Smooth muscle cell (in vitro differentiated cells): Measurements from ENCODE around the gene RAB3A. TPM values are rescaled to one million over a fixed set of nuclear protein-coding genes. Genes with fewer than 3 reads are reported as not detected.
"Not testable (repeated sequence)": the region's sequence is repeated elsewhere in the genome, so short reads cannot be mapped to it uniquely, and the experiment has no call there.

Source experiments
- DNase-seq: peaks from one replicate; lab custom pipeline; 2025; ENCODE audit not compliant: unreplicated experiment; lab: John Stamatoyannopoulos, UW
- H2AFZ ChIP-seq: fragments of 200-600 bp; sonication (generic); 2 replicates; pipeline ENCODE4 v1.6.0; 2016; ENCODE audit warnings: antibody characterized with exemption, low read depth, mild to moderate bottlenecking
- H3F3A ChIP-seq: fragments of 200-600 bp; sonication (generic); 2 replicates; pipeline ENCODE4 v1.6.0; 2017; ENCODE audit warnings: antibody characterized with exemption, low read depth
- H3K27ac ChIP-seq: fragments of 200-600 bp; sonication (generic); 2 replicates; pipeline ENCODE4 v1.5.1; 2016; ENCODE audit warnings: low read depth, mild to moderate bottlenecking
- H3K27me3 ChIP-seq: fragments of 200-600 bp; sonication (generic); 2 replicates; pipeline ENCODE4 v1.6.1; 2016; ENCODE audit warnings: low read depth, mild to moderate bottlenecking
- H3K36me3 ChIP-seq: fragments of 200-600 bp; sonication (generic); 2 replicates; pipeline ENCODE4 v1.5.1; 2016; ENCODE audit warnings: low read depth
- H3K4me1 ChIP-seq: fragments of 200-600 bp; sonication (generic); 2 replicates; pipeline ENCODE4 v1.5.1; 2016; ENCODE audit warnings: low read depth
- H3K4me2 ChIP-seq: fragments of 200-600 bp; sonication (generic); 2 replicates; pipeline ENCODE4 v1.6.0; 2016; ENCODE audit warnings: mild to moderate bottlenecking
- H3K4me3 ChIP-seq: fragments of 200-600 bp; sonication (generic); 2 replicates; pipeline ENCODE4 v1.5.1; 2016; ENCODE audit warnings: mild to moderate bottlenecking
- H3K79me2 ChIP-seq: fragments of 200-600 bp; sonication (generic); 2 replicates; pipeline ENCODE4 v1.6.0; 2016; ENCODE audit warnings: low read depth, mild to moderate bottlenecking
- H3K9ac ChIP-seq: fragments of 200-600 bp; sonication (generic); 2 replicates; pipeline ENCODE4 v1.6.0; 2016; ENCODE audit warnings: low read depth
- H3K9me3 ChIP-seq: fragments of 200-600 bp; sonication (generic); replicated peaks from 2 replicates; pipeline ENCODE4 v1.5.1; 2016; ENCODE audit warnings: low read depth
- H4K20me1 ChIP-seq: fragments of 200-600 bp; sonication (generic); 2 replicates; pipeline ENCODE4 v1.6.0; 2016; ENCODE audit warnings: low read depth
- WGBS: methylation state at CpG from one replicate; pipeline ENCODE4 v1.1.7; 2016; ENCODE audit warnings: low lambda C conversion rate; 5-methylcytosine and 5-hydroxymethylcytosine counted together
- polyA plus RNA-seq: library from polyadenylated mRNA; unstranded; fragments of >200 nt; fragmentation: Nextera tagmentation; extraction: Ambion mirVana; gene quantifications from 2 replicates; pipeline ENCODE4 v1.2.1, GENCODE V29; 2016
- total RNA-seq: library from RNA; depleted of rRNA; stranded (reverse); fragments of >200 nt; gene quantifications from 2 replicates; pipeline ENCODE4 v1.2.3, GENCODE V29; 2014
- TF ChIP-seq, protein P1 (sequence below): fragments of 200-600 bp; sonication (generic); IDR thresholded peaks from 2 replicates; pipeline ENCODE4 v1.5.1; 2017; ENCODE audit warnings: borderline replicate concordance, mild to moderate bottlenecking, antibody characterized with exemption; ENCODE audit not compliant: insufficient read depth, poor library complexity, severe bottlenecking

The RAB3A gene
- total and polyA plus RNA-seq, 2 experiments from 2014 or later: 3.7 to 4.9 TPM

DNA sequence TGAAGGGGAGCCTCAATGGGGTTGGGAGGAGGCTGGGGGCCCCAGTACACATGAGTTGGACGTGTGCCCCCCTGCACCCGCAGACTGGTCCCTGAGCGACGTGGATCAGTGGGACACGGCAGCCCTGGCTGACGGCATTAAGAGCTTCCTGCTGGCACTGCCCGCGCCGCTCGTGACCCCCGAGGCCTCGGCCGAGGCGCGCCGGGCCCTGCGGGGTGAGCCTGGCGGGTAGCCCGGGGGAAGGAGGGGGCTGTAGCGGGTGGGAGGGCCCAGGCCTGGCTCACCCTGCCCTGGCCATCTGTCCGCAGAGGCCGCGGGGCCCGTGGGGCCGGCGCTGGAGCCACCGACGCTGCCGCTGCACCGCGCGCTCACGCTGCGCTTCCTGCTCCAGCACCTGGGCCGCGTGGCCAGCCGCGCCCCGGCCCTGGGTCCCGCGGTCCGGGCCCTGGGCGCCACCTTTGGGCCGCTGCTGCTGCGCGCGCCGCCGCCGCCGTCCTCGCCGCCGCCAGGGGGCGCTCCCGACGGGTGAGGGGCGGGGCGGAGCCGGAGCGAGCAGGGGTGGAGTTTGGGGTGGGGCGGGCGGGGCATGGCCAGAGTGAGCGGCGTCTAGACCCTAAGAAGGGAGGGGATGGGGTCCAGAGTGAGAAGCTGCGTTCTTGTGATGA lies 42.7 kb downstream of the RAB3A start:
- Histone ChIP-seq H3K9ac (no peak overlapping the region), H3F3A (no peaks in the 10 kb centered on the region), H3K4me1 (peaks cover 3% of the 10 kb centered on the region), H3K4me2 (peak overlapping the region; percentile 76), H4K20me1 (peaks cover 23% of the 10 kb centered on the region), H3K79me2 (no peaks in the 10 kb centered on the region), H3K4me3 (peak overlapping the region; percentile 29), H3K27me3 (no peaks in the 10 kb centered on the region), H2AFZ (no peak overlapping the region), H3K36me3 (no peaks in the 10 kb centered on the region), H3K9me3 (no peaks in the 10 kb centered on the region), H3K27ac (no peak overlapping the region)
- 25% methylated on average over 58 of the region's 66 CpGs for WGBS
- peak; percentile 16 for DNase-seq
- TF ChIP-seq, protein P1, sequence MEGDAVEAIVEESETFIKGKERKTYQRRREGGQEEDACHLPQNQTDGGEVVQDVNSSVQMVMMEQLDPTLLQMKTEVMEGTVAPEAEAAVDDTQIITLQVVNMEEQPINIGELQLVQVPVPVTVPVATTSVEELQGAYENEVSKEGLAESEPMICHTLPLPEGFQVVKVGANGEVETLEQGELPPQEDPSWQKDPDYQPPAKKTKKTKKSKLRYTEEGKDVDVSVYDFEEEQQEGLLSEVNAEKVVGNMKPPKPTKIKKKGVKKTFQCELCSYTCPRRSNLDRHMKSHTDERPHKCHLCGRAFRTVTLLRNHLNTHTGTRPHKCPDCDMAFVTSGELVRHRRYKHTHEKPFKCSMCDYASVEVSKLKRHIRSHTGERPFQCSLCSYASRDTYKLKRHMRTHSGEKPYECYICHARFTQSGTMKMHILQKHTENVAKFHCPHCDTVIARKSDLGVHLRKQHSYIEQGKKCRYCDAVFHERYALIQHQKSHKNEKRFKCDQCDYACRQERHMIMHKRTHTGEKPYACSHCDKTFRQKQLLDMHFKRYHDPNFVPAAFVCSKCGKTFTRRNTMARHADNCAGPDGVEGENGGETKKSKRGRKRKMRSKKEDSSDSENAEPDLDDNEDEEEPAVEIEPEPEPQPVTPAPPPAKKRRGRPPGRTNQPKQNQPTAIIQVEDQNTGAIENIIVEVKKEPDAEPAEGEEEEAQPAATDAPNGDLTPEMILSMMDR: peak; percentile 58

DNA sequence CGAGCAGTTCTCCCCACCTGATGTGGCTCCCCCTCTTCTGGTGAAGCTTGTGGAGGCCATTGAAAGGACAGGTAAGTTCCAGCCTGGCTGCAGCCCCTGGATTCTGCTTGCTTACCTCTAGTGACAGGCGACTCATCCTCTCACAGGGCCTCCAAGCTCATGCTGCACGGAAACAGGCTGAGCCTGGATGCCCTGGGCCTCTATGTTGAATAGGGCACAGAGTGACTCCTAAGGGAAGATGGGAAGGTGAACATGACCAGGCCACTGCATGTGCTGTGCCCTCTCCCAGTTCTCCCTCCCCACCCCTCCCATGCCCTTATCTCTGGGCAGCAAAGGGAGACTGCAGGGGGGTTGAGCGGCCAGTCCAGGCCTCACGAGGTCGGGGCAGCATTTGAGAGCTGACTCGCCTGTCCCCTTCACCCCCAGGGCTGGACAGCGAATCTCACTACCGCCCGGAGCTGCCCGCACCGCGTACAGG lies 43.3 kb downstream of the RAB3A start:
- Histone ChIP-seq H3K79me2 (peaks cover 3% of the 10 kb centered on the region), H3K9me3 (no peaks in the 10 kb centered on the region), H3K27me3 (no peaks in the 10 kb centered on the region), H3K9ac (no peak overlapping the region), H3F3A (no peaks in the 10 kb centered on the region), H2AFZ (no peak overlapping the region), H3K4me3 (no peak overlapping the region), H3K36me3 (no peaks in the 10 kb centered on the region), H3K27ac (no peak overlapping the region), H4K20me1 (peaks cover 26% of the 10 kb centered on the region), H3K4me1 (peaks cover 3% of the 10 kb centered on the region), H3K4me2 (peak overlapping the region; percentile 76)
- 93% methylated on average over 13 of the region's 13 CpGs for WGBS
- DNase-seq: no peak
- TF ChIP-seq, protein P1: no peak

DNA sequence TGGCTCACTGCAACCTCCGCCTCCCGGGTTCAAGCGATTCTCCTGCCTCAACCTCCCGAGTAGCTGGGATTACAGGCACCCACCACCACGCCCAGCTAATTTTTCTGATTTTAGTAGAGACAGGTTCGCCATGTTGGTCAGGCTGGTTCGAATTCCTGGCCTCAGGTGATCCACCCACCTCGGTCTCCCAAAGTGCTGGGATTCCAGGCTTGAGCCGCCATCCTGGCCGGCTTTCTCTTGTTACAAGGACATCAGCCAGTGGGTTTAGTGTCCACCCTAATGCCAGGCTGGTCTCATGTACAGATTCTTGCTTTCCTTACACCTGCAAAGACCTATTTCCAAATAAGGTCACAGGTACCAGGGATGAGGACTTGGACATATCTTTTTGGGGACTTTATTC lies 44.0 kb downstream of the RAB3A start:
- Histone ChIP-seq H3K36me3 (no peaks in the 10 kb centered on the region), H3K27ac (no peak overlapping the region), H3K27me3 (no peaks in the 10 kb centered on the region), H3K4me3 (no peak overlapping the region), H4K20me1 (peaks cover 33% of the 10 kb centered on the region), H3K9me3 (no peaks in the 10 kb centered on the region), H2AFZ (no peak overlapping the region), H3F3A (no peaks in the 10 kb centered on the region), H3K9ac (no peak overlapping the region), H3K4me1 (peaks cover 3% of the 10 kb centered on the region), H3K79me2 (peaks cover 9% of the 10 kb centered on the region), H3K4me2 (no peak overlapping the region)
- WGBS: 95% methylated on average over 10 of the region's 10 CpGs
- TF ChIP-seq, protein P1: no peak
- DNase-seq: no peak

DNA sequence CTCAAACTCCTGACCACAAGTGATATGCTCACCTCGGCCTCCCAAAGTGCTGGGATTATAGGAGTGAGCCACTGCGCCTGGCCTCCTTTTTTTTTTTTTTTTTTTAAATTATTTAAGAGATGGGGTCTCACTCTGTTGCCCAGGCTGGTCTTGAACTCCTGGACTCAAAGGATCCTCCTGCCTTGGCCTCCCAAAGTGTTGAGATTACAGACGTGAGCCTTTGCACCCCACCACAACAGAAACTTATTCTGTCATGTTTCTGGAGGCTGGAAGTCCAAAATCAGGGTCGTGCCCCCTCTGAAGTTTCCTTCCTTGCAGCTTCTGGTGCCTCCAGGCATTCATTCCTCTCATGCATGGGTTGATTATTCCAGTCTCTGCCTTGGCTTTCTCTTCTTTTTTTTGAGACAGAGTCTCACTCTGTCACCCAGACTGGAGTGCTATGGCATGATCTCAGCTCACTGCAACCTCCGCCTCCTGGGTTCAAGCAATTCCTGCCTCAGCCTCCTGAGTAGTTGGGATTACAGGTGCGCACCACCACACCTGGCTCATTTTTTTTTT lies 44.7 kb downstream of the RAB3A start:
- H3F3A ChIP-seq, H2AFZ ChIP-seq, DNase-seq, H3K36me3 ChIP-seq, H3K4me1 ChIP-seq, H3K4me2 ChIP-seq, H3K27me3 ChIP-seq, H3K9me3 ChIP-seq, H3K27ac ChIP-seq, H3K9ac ChIP-seq, H3K4me3 ChIP-seq: not testable (repeated sequence)
- peaks cover 16% of the 10 kb centered on the region for H3K79me2 ChIP-seq
- H4K20me1 ChIP-seq: peaks cover 39% of the 10 kb centered on the region
- 87% methylated on average over 6 of the region's 6 CpGs for WGBS
